Right cardiac atrium (tissue), 5 donors: ENCODE measurements around the gene CLEC3B. TPM values are rescaled to one million over a fixed set of nuclear protein-coding genes. Genes with fewer than 3 reads are reported as not detected.

Source experiments
- ATAC-seq, 2 donors: fragments of 200-7000 bp; cut with Tn5 transposase; one replicate each; pipeline versions ENCODE4 v1.8.0 to v1.9.1; 2020; ENCODE audit warnings: moderate library complexity in 2 of 2, mild to moderate bottlenecking in 1 of 2
- DNase-seq, 3 donors: peaks; one replicate each; pipeline ENCODE4 v3.0.0-alpha.2; 2020
- H3K27ac ChIP-seq: one replicate; pipeline ENCODE4 v1.5.1; 2013; ENCODE audit warnings: mild to moderate bottlenecking, low read length, control low read depth, moderate library complexity
- H3K27me3 ChIP-seq: one replicate; pipeline ENCODE4 v1.6.1; 2013; ENCODE audit not compliant: control insufficient read depth, insufficient read depth
- H3K4me1 ChIP-seq: one replicate; pipeline ENCODE4 v1.6.1; 2013; ENCODE audit warnings: low read length; ENCODE audit not compliant: control insufficient read depth, insufficient read depth
- H3K4me3 ChIP-seq: one replicate; pipeline ENCODE4 v1.5.1; 2013; ENCODE audit warnings: low read length, control low read depth
- H3K9me3 ChIP-seq: one replicate; pipeline ENCODE4 v1.6.1; 2013; ENCODE audit warnings: low read length; ENCODE audit not compliant: control insufficient read depth
- WGBS: extraction: QIAGEN DNeasy Blood & Tissue Kit; methylation state at CpG from one replicate; pipeline ENCODE4 v1.1.7; 2013; 5-methylcytosine and 5-hydroxymethylcytosine counted together
- intact Hi-C, 4 donors: fragments of 100-400 bp; cut with DNase I; formaldehyde crosslinking; loops; one replicate each; pipeline versions ENCODE4 v1.11.0 to v1.14.0; 2022 to 2023
- polyA plus RNA-seq: library from polyadenylated mRNA; stranded (reverse); fragments of 200-250 nt; gene quantifications from one replicate; pipeline ENCODE4 v1.2.3, GENCODE V29; 2013
- total RNA-seq, 4 donors: library from RNA; stranded (reverse); fragmentation: NEBNext Ultra II Directional; extraction: Animal tissue kit (Norgen Biotek cat#: 25700); gene quantifications; one replicate each; pipeline ENCODE4 v1.2.1, GENCODE V29; 2021
- donor health status: healthy with polysubstance abuse.
- donor health status: DM: no; HTN: yes; CAD: no.
- donor health status: DM: no; HTN: no; CAD: no.
- donor health status: DM: no; HTN: yes; CAD: no; lungs with severe emphysema.
- donor health status: DM: yes; HTN: yes; CAD: no.

Gene CLEC3B
- total and polyA plus RNA-seq, 5 donors = 133 to 451 (median 169) TPM

DNA sequence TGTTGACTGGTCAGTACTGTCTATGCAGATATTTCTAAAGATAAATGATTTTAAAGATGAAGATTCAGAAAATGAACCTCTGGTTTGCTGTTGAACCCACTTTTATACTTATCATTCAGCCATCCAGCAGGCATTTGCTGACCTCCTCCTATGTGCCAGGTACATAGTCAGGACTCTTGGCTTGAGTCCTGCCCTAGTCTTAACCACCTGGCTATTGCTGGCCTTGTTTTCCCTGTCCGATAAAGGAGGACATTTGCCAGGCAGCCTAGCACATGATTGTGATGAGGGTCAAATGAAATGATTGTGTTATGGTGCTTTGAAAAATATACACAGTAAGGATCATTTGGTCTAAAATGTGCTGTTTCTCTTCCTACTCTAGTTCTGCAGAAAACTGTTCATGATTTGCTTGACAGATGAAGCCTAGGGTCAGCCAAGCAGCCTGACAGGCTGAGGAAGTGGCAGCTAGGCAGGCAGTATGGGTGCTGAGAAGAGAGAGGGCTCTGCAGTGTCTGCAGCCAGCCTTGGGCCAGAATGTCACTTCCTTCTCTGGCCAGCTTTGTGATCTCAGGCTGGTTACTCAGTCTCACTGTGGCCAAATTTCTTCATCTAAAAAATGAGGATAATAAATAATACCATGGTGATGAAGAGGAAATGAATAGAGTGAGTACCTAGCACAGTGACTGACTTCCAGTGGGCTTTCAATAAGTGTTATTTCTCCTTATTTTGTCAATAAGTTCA is 36.3 kb upstream of the CLEC3B start:
- WGBS = 81% methylated on average over 1 of the region's 1 CpG

DNA sequence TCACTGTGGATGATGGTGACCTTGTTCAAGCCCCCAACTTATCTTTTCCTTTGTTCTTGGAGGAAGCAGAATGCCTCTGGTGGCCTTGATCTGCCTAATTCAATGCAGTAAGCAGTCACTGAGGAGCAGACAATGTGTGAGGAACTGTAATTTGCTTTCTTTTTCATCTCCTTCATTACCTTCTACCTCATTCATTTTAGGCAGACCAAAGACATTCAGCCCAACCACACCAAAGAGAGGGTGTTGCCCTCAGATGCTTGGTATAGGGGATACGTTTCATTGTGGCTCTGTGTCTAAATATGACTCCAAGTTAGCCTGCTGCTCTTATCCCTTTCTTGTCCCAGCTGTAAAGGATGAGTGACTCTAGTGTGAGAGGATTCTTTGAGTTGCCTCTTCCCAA is 34.8 kb upstream of the CLEC3B start:
- H3K9me3 ChIP-seq = no peaks in the 10 kb centered on the region
- H3K27ac ChIP-seq = no peak overlapping the region
- H3K27me3 ChIP-seq = no peaks in the 10 kb centered on the region
- H3K4me3 ChIP-seq = no peak overlapping the region
- intact Hi-C loops = no loop called here
- H3K4me1 ChIP-seq = peaks cover 5% of the 10 kb centered on the region
- DNase-seq (no peak), ATAC-seq (no peak)
- WGBS = 94% methylated on average over 1 of the region's 1 CpG

More for the DNA sequence above, 36.3 kb upstream of the CLEC3B start:
- H3K4me3 ChIP-seq = no peak overlapping the region
- H3K4me1 ChIP-seq = peaks cover 3% of the 10 kb centered on the region
- H3K27ac ChIP-seq = no peak overlapping the region
- no peaks in the 10 kb centered on the region for H3K9me3 ChIP-seq
- no peaks in the 10 kb centered on the region for H3K27me3 ChIP-seq
- ATAC-seq (peak in 1 of 2 donors; percentile 28), DNase-seq (no peak)
- intact Hi-C loops = loop anchor here in 1 of 4 donors (10.0 kb wide), 1 partner anchor 45 kb away; no protein-coding TSS in a partner anchor

DNA sequence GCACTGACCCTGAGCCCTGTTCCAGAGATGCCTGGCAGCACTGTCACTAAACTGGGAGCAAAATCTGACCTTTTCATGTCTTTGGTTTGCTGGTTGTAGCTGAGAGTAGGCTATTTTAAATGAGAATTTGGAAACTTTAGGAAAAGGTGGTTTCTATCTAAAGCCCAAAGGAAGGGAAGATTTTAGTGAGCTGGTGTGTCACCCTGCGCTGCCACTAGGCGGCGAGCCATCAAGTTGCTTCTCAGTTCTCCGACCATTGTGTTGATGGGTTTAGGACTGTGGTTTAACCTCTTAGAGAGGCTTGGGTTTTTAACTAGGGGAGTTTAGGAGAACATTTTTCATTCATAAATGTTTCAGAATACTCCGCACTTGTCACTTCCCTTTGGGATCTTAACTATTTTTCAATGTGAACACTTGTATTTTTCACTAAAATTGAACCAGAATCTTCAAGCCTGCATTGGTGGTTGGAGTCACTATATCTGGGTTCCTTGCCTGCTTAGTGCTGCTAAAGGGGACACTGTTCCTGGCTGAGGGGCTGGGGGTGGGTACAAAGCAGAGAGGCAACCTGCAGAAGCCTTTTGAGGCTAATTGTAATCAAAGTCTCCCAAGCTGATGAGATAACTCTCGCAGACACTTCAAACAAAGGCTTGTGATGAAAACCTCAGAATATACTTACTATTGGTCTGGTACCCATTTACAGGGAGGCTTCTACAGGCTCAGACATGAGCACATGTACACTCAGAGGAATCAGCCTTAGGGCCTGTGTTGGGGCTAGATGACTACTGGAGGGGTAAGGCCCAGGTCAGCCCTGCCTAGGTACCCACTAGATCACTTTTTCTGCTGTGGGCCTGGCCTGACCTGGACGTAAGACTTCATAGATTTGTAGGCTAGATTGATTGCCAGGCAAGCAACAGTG is 33.3 kb upstream of the CLEC3B start:
- 70% methylated on average over 7 of the region's 7 CpGs for WGBS

DNA sequence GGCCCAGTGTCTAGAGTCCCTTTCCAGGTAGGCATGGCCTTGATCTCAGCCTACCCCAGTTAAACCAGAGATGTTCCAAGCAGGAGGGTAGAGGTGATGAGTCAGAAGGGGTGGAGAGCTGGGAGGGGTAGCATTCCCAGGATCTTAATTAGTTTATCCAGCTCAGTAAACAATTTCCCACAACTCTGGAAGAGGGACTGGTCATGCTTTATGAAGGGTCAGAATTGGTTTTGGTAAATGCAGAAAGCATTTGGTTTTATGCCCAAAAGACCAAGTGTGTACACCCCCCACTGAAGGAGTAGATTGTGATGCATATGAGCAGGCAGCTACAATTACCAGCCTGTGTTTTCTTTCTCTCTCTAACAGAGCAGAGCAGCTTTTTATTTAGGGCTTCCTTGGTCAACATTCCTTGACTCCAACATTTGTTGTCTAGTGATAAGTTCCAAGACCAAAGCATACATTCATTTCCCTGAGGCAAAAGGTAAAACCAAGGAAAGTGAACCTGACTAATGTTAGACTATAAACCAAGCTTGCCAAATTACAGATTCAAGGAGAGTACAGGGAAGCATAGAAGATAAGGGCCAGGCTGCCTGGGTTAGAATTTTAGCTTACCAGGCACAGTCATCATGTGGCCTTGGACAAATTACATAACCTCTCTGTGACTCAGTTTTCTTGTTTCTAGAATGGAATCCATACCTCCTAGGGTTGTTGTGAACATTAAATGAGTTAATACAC is 32.5 kb upstream of the CLEC3B start:
- no peaks in the 10 kb centered on the region for H3K9me3 ChIP-seq
- ATAC-seq = peak in 1 of 2 donors; percentile 15
- H3K27me3 ChIP-seq = no peaks in the 10 kb centered on the region
- no peak for DNase-seq
- no peak overlapping the region for H3K4me3 ChIP-seq
- H3K4me1 ChIP-seq = peaks cover 5% of the 10 kb centered on the region
- no peak overlapping the region for H3K27ac ChIP-seq
- intact Hi-C loops = no loop called here

More for the DNA sequence above, 33.3 kb upstream of the CLEC3B start:
- H3K27ac ChIP-seq = no peak overlapping the region
- intact Hi-C loops = no loop called here
- H3K27me3 ChIP-seq = no peaks in the 10 kb centered on the region
- ATAC-seq (no peak), DNase-seq (peak in 2 of 3 donors; percentile 71)
- H3K9me3 ChIP-seq = no peaks in the 10 kb centered on the region
- H3K4me3 ChIP-seq = no peak overlapping the region
- peaks cover 5% of the 10 kb centered on the region for H3K4me1 ChIP-seq

DNA sequence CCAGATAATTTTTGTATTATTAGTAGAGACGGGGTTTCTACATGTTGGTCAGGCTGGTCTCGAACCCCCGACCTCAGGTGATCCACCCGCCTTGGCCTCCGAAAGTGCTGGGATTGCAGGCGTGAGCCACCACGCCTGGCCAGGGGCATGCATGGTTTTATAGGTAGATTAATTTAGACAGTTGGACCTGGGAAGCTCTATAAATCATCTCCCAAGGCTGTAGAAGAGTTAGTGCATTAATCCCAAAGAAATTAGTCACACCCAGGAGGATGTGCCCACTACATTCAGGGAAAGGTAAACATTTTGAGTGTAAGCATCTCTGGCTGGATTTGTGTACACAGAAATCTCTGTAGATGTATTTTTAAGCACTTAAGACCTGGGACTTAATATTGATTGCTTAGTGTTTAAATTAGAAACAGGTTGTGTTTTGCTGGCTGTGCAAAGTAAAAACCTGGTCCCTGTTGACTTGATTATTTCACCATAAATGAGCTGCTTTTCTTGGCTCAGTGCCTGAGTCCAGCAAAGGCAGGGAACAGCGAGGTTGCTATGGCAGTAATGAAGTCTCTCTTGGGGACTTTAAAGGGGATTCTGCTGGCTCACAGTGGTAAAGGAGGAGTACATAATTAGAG is 30.8 kb upstream of the CLEC3B start:
- intact Hi-C loops = no loop called here
- peak; percentile 70 to 79 for ATAC-seq

DNA sequence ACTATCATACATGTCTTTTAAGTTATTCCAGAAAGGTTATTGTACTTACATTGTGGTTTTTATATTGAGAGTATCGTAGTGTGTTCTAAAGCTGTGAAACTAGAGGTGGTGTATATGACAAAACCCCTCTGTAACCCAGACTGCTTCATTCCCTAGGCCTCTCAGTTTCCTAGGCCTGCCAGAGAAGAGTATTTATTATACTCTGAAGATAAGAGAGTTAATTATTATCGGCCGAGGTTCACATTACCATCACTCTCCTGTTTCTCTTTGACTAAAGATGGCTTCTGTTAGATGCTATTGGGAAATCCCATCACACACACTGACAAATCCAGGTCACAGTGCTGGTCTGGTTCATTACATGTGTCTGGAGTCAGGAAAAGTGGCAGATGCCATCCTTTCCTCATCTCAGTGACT is 29.5 kb upstream of the CLEC3B start:
- intact Hi-C loops = no loop called here
- H3K27ac ChIP-seq = no peak overlapping the region
- no peaks in the 10 kb centered on the region for H3K27me3 ChIP-seq
- peaks cover 5% of the 10 kb centered on the region for H3K4me1 ChIP-seq
- no peak overlapping the region for H3K4me3 ChIP-seq
- 85% methylated on average over 3 of the region's 3 CpGs for WGBS
- DNase-seq = no peak
- ATAC-seq = no peak
- H3K9me3 ChIP-seq = no peaks in the 10 kb centered on the region

More for the DNA sequence above, 30.8 kb upstream of the CLEC3B start:
- Histone ChIP-seq H3K9me3 (no peaks in the 10 kb centered on the region), H3K4me3 (no peak overlapping the region), H3K27ac (no peak overlapping the region), H3K4me1 (peaks cover 5% of the 10 kb centered on the region), H3K27me3 (no peaks in the 10 kb centered on the region)
- peak; percentile 66 to 72 (median 69) for DNase-seq
- WGBS = 83% methylated on average over 8 of the region's 8 CpGs

DNA sequence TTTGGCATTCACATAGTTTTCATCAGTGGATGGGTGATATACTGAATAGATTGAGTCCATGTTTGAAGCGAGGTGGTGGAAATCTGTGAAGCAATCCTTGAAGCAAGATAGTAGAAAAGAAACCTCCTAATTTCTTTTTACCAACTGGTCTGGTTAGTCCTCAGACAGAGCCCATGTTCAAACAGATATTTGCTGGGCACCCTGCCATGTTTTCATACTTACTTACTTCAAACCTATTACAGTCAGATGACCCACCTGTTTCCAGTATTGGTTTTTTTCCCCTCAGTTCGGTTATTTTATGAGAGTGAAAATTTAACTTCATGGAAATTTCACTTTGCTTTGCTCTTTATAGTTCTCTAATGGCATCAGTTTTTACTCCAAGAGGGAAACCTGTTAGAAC is 26.3 kb upstream of the CLEC3B start:
- Histone ChIP-seq H3K27me3 (no peaks in the 10 kb centered on the region), H3K4me3 (no peak overlapping the region), H3K4me1 (peaks cover 6% of the 10 kb centered on the region), H3K27ac (no peak overlapping the region), H3K9me3 (no peaks in the 10 kb centered on the region)
- intact Hi-C loops = no loop called here
- 91% methylated on average over 2 of the region's 2 CpGs for WGBS
- no peak for DNase-seq
- ATAC-seq = no peak

DNA sequence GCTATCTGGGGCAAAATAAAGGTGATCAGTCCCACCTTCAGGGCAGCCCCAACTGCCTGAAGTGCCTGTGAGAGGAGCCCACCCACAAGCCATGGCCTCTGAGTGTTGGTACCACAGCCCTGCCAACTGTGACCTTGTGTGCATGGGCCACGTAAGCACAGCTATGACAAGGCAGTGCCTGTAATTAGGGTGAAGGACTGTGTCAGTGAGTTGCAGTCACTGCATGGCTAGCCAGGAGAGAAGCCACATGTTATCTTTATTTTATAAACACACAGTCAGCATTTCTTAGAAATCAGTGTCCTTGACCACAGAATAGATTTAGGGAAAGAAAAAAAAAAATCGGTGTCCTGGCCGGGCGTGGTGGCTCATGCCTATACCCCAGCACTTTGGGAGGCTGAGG is 25.3 kb upstream of the CLEC3B start:
- 93% methylated on average over 4 of the region's 4 CpGs for WGBS
- DNase-seq = no peak
- intact Hi-C loops = no loop called here

DNA sequence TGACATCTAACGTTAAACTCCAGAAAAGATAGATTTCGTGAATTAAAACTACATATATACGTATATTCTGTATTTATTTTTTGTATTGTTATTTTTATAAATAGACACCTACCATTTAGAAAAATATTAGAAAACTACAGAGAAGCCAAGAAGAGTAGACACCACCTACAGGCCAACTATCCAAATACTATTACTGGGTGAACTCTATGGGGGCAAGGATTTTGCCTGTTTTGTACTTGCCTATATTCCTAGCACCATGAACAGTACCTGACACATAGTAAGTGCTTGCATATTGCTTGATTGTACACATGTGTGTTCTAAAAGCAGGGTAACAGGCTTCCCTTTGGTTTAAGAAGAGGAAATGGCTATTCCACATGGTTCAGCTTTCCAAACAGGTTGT is 24.4 kb upstream of the CLEC3B start:
- DNase-seq (no peak), ATAC-seq (no peak)
- Histone ChIP-seq H3K27ac (no peak overlapping the region), H3K27me3 (no peaks in the 10 kb centered on the region), H3K4me1 (peaks cover 4% of the 10 kb centered on the region), H3K4me3 (no peak overlapping the region), H3K9me3 (no peaks in the 10 kb centered on the region)
- WGBS = 96% methylated on average over 3 of the region's 3 CpGs
- intact Hi-C loops = no loop called here

More for the DNA sequence above, 25.3 kb upstream of the CLEC3B start:
- H3K4me3 ChIP-seq = no peak overlapping the region
- H3K27me3 ChIP-seq = no peaks in the 10 kb centered on the region
- H3K27ac ChIP-seq = no peak overlapping the region
- no peaks in the 10 kb centered on the region for H3K9me3 ChIP-seq
- no peak for ATAC-seq
- peaks cover 5% of the 10 kb centered on the region for H3K4me1 ChIP-seq

DNA sequence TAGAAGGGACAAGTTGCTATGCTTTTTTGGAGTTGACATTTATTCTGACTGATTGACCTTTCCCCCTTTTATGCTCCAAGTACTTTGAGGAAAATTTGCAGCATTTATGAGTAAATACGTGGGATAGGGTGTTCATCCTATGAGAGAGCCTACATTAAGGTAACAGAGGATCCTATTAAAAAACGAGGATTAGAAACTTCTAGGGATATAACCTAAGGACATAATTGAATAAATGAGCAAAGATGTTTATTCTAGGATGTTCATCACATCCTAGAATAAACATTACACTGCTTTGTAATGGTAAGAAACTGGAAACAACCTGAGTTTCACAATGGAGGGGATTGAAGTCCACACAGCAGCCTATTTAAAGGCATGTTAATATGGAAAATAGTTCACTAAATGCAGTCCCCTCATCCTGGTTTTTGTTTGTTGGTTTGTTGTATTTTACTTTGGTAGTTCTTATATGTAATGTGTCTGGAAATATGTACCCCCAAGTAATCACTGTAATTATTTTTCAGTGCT is 23.9 kb upstream of the CLEC3B start:
- no peaks in the 10 kb centered on the region for H3K27me3 ChIP-seq
- no peak overlapping the region for H3K27ac ChIP-seq
- ATAC-seq (peak in 1 of 2 donors; percentile 56), DNase-seq (no peak)
- WGBS = 70% methylated on average over 2 of the region's 2 CpGs
- intact Hi-C loops = no loop called here
- no peaks in the 10 kb centered on the region for H3K9me3 ChIP-seq
- peaks cover 4% of the 10 kb centered on the region for H3K4me1 ChIP-seq
- no peak overlapping the region for H3K4me3 ChIP-seq
